H1 (cell line): ENCODE measurements around the gene ELL2. TPM values are rescaled to one million over a fixed set of nuclear protein-coding genes. Genes with fewer than 3 reads are reported as not detected.

Experiments used
- JUN ChIP-seq: IDR thresholded peaks from 2 replicates; pipeline ENCODE4 v1.6.1; 2011; ENCODE audit warnings: low read depth, mild to moderate bottlenecking, improper control_type of control experiment, low read length
- polyA plus RNA-seq, 7 experiments: library from polyadenylated mRNA; depleted of rRNA in 3 of 7; stranded (reverse) in 5 of 7; unstranded in 2 of 7; fragments of >200 nt in 5 of 7; fragments of 200-250 nt in 2 of 7; gene quantifications; 1 replicate in 5 of 7; 2 replicates in 1 of 7; 4 replicates in 1 of 7; pipeline versions ENCODE4 v1.2.1 to v1.2.3, GENCODE V29; 2011 to 2013; ENCODE audit warnings: missing spikeins in 2 of 7, mixed read lengths in 2 of 7
- total RNA-seq: library from RNA; stranded (reverse); fragmentation: NEBNext Ultra II Directional; extraction: Animal tissue kit (Norgen Biotek cat#: 25700); gene quantifications from 2 replicates; pipeline ENCODE4 v1.2.1, GENCODE V29; 2021

The ELL2 gene
- total and polyA plus RNA-seq, 2 of the 8 experiments (the other 6 are each of a cell fraction or from before 2014, with no cell fraction given) = 6.3 to 29.4 TPM

GRCh38 chr5:95918421-95919006 is 43.1 kb downstream of the ELL2 start (continued):
- no peak for TF ChIP-seq JUN
